ENCODE measurements around the gene DENND5A. TPM values are rescaled to one million over a fixed set of nuclear protein-coding genes. Genes with fewer than 3 reads are reported as not detected.

DENND5A gene
- total and polyA plus RNA-seq, 10 of the 15 experiments (the other 5 are each of a cell fraction or from before 2014, with no cell fraction given), result 15.6 to 157 (median 85.1) TPM

GRCh38 chr11:9180784-9181183 lies 84.4 kb downstream of the DENND5A start:
- ChIA-PET SMC1A (ENCODE audit: uncharacterized antibody, unreplicated experiment) (no interaction called here), RAD21 (ENCODE audit: unreplicated experiment) (no interaction called here), POLR2A (interaction anchor here (0.5 kb wide), 1 partner anchor 322 kb away, joined by 3 read pairs; no protein-coding TSS in a partner anchor), CTCF (no interaction called here)
- intact Hi-C loops (cut with micrococcal nuclease; ENCODE audit: unreplicated experiment) (no loop called here), in situ Hi-C loops (cut with MboI) (no loop called here)
- Histone ChIP-seq H3K9me3 (replicated peaks; ENCODE audit: control insufficient read depth, insufficient read depth, low read length) (no peaks in the 10 kb centered on the region), H2AFZ (ENCODE audit: control insufficient read depth, low read depth, low read length) (no peak overlapping the region), H3K79me2 (ENCODE audit: control insufficient read depth, insufficient read depth, low read length) (no peaks in the 10 kb centered on the region), H3K4me3 (no peak overlapping the region), H3K27me3 (replicated peaks in 1 of 2; ENCODE audit: control insufficient read depth in 2 of 2, insufficient read depth in 2 of 2, low read length in 1 of 2) (no peaks in the 10 kb centered on the region), H4K20me1 (ENCODE audit: control insufficient read depth, insufficient read depth) (no peaks in the 10 kb centered on the region), H3K4me2 (ENCODE audit: control insufficient read depth, insufficient read depth) (no peak overlapping the region), H3K36me3 (ENCODE audit: control insufficient read depth in 2 of 2, insufficient read depth in 2 of 2, low read length in 1 of 2) (peaks cover 0 to 4% of the 10 kb centered on the region in 2 experiments; a peak in 2 of 4 replicates), H3K9ac (ENCODE audit: control insufficient read depth, insufficient read depth, low read length) (no peak overlapping the region), H3K27ac (ENCODE audit: control insufficient read depth, insufficient read depth) (no peak overlapping the region), H3K4me1 (ENCODE audit: control insufficient read depth, insufficient read depth, low read length) (no peaks in the 10 kb centered on the region)
- no peak for FAIRE-seq
- BruUV-seq (replicated peaks), result no TSS peak
- 100% methylated on average over 4 of the region's 4 CpGs for WGBS (ENCODE audit: insufficient coverage, insufficient replicate concordance, low lambda C conversion rate, missing lambda C conversion rate)
- no peak for ATAC-seq
- no peak for DNase-seq (ENCODE audit: low read depth, low spot score)
- TF ChIP-seq CHD2 (IDR thresholded peaks at IDR 0.05; ENCODE audit: borderline replicate concordance, low read depth, low read length) (no peak), ZBED1 (IDR thresholded peaks at IDR 0.05; ENCODE audit: borderline replicate concordance) (no peak), IRF5 (IDR thresholded peaks at IDR 0.05; ENCODE audit: borderline replicate concordance) (no peak), TCF12 (IDR thresholded peaks at IDR 0.05; ENCODE audit: low read depth, low read length) (no peak), MTA2 (IDR thresholded peaks at IDR 0.05; ENCODE audit: low read depth) (no peak), E4F1 (IDR thresholded peaks at IDR 0.05; ENCODE audit: borderline replicate concordance, partially characterized antibody) (no peak), ZNF384 (IDR thresholded peaks at IDR 0.05; ENCODE audit: borderline replicate concordance, low read depth, low read length) (no peak), EED (IDR thresholded peaks at IDR 0.05; ENCODE audit: low read depth) (no peak), CEBPZ (IDR thresholded peaks at IDR 0.05; ENCODE audit: low read depth, low read length) (no peak), RFX5 (IDR thresholded peaks at IDR 0.05; ENCODE audit: low read depth, low read length) (no peak), SIN3A (IDR thresholded peaks at IDR 0.05; ENCODE audit: low read depth, low read length) (no peak), NR2F1 (conservative IDR thresholded peaks at IDR 0.05) (no peak), NFYB (IDR thresholded peaks at IDR 0.05; ENCODE audit: insufficient read depth, low read depth, low read length) (no peak)
- TF ChIP-seq, protein P1, sequence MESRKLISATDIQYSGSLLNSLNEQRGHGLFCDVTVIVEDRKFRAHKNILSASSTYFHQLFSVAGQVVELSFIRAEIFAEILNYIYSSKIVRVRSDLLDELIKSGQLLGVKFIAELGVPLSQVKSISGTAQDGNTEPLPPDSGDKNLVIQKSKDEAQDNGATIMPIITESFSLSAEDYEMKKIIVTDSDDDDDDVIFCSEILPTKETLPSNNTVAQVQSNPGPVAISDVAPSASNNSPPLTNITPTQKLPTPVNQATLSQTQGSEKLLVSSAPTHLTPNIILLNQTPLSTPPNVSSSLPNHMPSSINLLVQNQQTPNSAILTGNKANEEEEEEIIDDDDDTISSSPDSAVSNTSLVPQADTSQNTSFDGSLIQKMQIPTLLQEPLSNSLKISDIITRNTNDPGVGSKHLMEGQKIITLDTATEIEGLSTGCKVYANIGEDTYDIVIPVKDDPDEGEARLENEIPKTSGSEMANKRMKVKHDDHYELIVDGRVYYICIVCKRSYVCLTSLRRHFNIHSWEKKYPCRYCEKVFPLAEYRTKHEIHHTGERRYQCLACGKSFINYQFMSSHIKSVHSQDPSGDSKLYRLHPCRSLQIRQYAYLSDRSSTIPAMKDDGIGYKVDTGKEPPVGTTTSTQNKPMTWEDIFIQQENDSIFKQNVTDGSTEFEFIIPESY (IDR thresholded peaks at IDR 0.05), result no peak
- TF ChIP-seq, protein P2, sequence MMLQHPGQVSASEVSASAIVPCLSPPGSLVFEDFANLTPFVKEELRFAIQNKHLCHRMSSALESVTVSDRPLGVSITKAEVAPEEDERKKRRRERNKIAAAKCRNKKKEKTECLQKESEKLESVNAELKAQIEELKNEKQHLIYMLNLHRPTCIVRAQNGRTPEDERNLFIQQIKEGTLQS (IDR thresholded peaks at IDR 0.05; ENCODE audit: borderline replicate concordance, extremely low read depth, low read depth, low read length), result no peak
